Measurements from ENCODE around the gene SRPK1.

DNA sequence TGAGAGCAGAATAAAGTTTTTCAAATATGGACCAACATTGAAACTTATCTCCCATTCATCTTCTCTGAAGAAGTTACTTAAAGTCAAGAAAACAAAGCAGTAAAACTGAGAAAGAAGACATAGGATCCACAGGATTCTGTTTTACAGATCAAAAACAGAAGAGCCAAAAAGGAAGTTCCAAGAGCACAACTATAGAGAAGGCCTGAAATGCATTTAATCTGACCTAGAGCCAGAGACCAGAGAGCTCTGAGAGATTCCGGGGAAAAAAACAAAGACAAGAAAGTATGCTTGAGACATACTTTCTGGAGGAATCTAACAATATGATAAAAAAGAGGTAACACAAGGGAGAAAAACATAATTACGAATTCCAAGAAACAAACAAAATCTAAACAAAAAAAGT, 26.1 kb downstream of the SRPK1 start:
- TF ChIP-seq, protein P1, sequence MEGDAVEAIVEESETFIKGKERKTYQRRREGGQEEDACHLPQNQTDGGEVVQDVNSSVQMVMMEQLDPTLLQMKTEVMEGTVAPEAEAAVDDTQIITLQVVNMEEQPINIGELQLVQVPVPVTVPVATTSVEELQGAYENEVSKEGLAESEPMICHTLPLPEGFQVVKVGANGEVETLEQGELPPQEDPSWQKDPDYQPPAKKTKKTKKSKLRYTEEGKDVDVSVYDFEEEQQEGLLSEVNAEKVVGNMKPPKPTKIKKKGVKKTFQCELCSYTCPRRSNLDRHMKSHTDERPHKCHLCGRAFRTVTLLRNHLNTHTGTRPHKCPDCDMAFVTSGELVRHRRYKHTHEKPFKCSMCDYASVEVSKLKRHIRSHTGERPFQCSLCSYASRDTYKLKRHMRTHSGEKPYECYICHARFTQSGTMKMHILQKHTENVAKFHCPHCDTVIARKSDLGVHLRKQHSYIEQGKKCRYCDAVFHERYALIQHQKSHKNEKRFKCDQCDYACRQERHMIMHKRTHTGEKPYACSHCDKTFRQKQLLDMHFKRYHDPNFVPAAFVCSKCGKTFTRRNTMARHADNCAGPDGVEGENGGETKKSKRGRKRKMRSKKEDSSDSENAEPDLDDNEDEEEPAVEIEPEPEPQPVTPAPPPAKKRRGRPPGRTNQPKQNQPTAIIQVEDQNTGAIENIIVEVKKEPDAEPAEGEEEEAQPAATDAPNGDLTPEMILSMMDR (IDR thresholded peaks at IDR 0.05; ENCODE audit: borderline replicate concordance, extremely low read depth, low read length, poor library complexity, severe bottlenecking): no peak
- no peak for TF ChIP-seq EZH2 (IDR thresholded peaks at IDR 0.05; ENCODE audit: borderline replicate concordance, low read depth, low read length, severe bottlenecking)
